NOMO-1 treated with DMSO at 0.1 percent for 48 hours (cell line): ENCODE results near the gene MGA.
A peak's percentile ranks its signal among the peaks of the same experiment; 100 is the strongest.
"Not testable (repeated sequence)": the region's sequence is repeated elsewhere in the genome, so short reads cannot be mapped to it uniquely, and the experiment has no call there.

Experiments used
- DNase-seq: peaks from one replicate; lab custom pipeline; 2025; ENCODE audit not compliant: unreplicated experiment; lab: John Stamatoyannopoulos, UW

Gene MGA

DNA sequence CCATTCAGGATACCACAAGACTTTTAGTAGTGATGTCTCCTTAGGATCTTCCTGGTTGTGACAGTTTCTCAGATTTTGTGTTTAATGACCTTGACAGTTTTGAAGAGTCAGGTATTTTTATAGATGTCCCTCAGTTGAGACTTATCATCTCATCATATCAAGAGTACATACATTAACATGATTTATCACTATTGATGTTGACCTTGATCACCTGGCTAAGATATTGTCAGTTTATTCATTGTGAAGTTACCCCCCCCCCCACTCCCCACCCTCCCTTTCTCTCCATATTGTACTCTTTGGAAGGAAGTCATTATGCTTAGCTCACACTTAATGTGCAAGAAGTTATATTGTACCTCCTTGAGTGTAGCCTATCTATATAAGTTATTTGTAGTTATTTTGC lies 42.9 kb downstream of the MGA start:
- no peak for DNase-seq

DNA sequence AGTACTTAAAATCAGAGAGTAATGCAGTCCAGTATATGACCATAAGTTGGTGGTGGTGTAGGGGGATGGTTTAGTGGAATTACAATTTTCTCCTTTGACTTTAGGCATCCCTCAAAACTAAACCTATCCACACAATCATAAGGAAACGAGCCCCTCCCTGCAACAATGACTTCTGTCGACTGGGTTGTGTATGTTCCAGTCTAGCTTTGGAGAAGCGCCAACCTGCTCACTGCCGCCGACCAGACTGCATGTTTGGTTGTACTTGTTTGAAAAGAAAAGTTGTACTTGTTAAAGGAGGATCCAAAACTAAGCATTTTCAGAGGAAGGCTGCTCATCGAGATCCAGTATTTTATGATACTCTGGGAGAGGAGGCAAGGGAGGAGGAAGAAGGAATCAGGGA lies 52.8 kb downstream of the MGA start:
- DNase-seq: no peak

DNA sequence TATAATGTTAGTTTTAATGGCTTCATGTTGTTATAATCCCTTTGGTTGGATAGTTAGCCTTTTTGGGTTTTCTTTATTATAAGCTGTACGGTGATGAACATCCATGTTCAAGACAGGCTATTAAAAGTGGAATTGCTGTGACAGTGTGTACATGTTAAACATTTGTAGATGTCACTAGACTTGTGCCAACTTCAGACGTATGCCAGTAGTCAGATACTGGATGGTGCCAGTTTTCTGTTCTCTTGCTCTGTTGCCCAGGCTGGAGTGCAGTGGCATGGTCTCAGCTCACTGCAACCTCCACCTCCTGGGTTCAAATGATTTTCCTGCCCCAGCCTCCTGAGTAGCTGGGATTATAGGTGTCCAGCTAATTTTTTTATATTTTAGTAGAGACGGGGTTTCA lies 54.1 kb downstream of the MGA start:
- DNase-seq: no peak

DNA sequence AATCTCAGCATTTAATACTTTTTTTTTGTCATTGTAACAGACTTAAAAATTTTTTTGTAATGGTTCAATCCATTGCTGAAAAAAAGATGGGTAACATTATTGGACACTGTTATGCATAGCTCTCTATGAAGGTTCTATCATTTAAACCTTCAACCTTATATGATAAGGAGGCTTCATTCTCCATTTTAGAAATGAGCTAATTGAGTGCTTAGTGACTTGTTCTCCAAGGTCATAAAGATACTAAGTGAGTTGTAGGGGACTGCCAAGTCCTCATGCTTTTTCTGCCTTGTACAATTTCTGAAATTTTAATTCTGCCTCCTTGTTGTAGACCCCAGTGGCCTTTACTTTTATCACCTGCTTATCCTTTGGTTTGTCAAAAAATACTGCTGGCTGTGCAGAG lies 56.7 kb downstream of the MGA start:
- DNase-seq: no peak

DNA sequence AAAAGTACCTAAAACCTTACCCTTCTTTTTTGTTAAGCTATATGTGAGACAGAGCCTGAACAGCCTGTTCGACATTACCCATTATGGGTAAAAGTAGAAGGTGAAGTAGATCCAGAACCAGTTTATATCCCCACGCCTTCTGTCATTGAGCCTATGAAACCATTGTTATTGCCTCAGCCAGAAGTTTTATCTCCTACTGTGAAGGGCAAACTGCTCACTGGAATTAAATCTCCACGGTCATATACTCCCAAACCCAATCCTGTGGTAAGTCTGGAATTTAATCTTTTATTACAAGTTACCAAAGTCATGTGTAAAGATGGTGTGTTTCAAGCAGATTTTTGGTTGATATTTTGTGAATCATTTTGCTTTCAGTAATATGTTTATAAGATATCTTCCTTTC lies 66.9 kb downstream of the MGA start:
- DNase-seq: no peak

DNA sequence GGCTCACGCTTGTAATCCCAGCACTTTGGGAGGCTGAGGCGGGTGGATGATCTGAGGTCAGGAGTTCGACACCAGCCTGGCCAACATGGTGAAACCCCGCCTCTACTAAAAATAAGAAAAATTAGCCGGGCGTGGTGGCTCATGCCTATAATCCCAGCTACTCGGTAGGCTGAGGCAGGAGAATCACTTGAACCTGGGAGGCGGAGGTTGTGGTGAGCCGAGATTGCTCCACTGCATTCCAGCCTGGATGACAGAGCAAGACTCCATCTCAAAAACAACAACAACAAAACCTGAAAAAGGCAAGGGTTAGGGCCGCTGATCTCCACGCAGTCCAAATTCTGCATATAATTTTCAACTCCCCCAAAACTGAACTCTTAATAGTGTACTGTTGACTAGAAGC lies 67.9 kb downstream of the MGA start:
- not testable (repeated sequence) for DNase-seq

DNA sequence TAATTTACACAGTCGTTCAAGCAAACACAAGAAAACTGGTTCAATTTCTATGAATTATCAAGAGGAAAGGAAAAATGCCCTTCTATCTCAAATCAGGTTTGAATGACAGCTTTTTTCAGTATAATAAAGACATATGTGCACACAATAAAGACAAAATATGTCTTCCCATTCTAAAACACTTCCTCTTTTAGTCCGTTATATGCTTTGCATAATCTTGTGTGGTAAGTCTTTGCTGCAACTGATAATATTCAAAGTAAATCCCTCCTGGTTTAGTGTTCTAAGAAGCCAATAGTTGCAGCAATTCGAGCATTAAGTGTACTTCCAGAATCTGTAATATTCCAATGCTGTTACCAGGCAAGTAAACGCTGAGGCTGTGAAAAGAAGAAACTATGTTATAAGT lies 70.3 kb downstream of the MGA start:
- DNase-seq: peak; percentile 71

DNA sequence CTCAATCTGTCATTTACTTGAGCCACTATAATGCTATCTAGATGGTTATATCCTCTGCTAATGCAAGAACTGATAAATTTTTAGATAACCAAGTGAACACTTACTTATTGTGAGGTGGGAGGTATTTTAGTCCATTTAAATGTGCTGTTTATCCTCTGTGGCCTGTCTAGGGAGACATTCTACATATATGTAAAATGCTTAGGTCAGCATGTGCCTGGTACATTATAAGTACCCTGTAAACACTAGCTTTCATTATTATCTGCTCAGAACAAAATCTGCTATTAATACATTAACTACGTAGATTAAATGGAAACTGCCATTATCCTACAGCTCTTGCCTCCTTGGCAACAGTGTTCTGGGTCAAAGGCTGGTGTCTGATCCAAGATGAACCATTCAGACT lies 72.3 kb downstream of the MGA start:
- no peak for DNase-seq

DNA sequence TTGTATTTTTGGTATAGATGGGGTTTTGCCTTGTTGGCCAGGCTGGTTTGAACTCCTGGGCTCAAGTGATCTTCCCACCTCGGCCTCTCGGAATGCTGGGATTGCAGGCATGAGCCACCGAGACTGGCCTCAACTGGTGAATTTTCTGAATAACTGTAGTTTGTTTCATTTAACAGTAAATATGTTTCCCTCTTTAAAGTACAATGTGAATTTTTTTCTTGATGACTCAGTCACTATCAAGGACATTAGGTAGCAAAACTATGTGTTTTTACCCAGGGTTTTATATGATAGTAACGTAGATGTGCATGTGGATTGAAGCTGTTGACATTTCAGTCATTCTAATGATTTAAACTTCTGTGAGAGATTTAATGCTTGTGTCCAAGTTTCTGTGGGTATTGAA lies 73.9 kb downstream of the MGA start:
- DNase-seq: no peak

DNA sequence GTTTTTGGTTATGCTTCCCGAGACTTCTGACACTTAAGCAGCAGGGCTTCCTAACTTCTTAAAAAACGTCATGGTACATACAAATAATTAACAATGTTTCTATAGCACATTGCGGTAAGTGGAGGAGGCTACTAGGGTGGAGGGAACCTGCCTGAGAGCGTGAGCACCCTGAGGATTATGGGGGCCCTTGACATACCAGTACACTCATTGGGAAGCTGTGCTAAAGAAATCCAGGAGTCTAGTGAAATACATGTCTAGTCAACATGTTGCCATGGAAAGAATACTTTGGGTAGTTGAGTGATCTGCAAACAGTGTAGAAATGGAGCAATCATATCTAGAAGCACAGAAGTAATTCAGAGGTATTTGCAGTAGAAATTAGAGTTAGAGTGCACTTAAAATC lies 74.8 kb downstream of the MGA start:
- DNase-seq: no peak

DNA sequence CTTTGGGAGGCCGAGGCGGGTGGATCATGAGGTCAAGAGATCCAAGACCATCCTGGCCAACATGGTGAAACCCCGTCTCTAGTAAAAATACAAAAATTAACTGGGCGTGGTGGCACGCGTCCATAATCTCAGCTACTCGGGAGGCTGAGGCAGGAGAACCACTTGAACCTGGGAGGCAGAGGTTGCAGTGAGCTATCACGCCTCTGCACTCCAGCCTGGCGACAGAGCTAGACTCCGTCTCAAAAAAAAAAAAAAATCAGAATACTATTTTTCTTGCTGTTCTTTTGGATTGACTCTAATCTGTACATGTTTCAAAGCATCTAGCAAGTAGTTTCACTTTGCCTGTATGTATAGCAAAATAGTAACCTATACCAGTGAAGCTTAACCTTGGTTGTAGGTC lies 75.3 kb downstream of the MGA start:
- DNase-seq: not testable (repeated sequence)

DNA sequence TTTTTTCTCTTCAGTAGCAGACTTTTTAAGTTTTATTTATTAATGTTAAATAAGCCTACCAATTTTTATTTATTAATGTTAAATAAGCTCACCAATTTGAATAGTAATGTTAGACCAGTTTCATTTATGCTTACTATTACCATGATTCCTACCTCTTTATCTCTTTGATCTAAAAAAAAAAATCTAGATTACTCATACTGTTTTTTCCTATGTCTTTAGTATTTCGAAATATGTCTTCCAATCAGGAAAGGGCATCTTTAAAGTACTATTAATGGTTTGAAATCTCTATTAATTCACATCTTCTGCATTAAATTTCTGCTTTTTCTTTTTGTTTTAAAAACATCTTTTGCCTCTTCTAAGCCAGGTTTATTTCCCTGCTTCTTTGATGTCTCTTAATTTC lies 86.6 kb downstream of the MGA start:
- DNase-seq: no peak

DNA sequence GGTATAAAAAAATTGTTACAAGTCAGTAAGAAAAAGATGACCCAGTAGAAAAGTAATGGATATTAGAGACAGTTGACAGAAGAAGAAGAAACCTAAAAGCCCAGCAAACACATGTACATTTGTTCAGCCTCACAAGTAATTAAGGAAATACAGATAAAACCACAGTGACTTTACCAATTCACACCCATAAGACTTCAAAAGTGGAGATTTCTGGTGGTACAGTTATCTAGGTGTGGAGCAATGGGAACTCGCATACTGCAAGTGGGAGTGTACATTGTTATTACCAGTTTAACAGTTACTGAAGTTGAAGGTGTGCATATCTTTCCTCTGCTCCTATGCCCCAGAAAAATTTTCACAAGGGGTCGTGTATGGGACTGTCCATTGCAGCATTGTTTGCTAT lies 96.0 kb downstream of the MGA start:
- DNase-seq: no peak

DNA sequence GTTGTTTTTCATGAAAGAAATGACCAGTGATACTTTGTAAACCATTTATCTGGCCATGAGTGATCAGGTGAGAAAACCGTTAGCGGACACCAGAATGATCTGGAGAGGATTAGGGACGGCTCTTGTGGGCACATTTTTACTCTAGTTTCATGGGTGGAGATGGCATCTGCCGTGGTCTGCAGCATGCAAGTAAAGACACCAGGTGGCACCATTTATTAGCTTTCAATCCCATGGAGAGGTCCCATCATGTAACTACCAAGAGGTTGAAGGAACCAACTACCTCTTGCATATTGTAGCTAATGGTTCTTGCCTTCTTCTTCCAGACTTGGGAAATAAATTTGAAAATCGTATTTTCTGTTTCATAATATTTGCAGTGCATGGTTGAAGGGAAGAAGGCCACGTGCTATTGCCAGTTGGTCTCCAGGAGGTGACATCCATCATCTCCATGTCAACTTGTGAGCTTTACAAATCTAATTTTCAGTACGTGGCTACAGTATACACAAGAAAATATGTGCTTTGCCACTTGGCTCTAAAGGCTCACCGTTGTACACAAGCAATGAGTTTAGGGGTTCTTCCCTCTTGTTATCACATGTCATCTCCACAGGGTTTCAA lies 112.6 kb downstream of the MGA start:
- DNase-seq: peak; percentile 65

DNA sequence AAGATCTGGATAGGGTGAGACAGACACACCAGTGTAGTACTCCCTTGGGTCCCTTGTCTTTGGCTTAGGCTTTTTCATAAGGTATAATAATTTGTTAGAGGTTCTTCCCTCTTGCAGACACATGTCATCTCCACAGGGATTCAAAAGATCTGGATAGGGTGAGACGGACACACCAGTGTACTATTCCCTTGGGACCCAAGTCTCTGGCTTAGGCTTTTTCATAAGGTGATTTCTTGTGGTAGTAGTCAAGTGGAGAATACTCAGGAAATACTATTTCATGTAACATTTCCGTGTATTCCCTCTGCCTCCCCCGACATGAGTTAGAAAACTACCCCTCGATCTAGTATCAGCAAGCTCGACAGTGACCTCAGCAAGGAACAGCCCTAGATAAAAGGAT lies 113.1 kb downstream of the MGA start:
- no peak for DNase-seq

DNA sequence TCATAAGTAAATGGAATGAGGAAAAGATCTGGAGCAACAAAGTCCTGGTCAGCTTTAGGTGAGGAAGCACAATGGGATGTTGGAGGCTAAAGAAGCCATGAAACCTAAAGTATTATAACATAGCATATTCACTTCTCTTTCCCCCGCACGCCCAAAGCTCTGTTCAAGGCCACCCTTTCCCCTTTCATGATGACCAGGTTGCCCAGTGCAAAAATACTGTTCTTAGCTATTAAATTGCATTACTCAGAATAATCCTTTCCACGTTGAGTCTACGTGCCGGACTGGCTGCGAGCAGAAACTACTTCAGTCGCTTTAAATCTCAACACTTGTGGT lies 113.5 kb downstream of the MGA start:
- DNase-seq: no peak

DNA sequence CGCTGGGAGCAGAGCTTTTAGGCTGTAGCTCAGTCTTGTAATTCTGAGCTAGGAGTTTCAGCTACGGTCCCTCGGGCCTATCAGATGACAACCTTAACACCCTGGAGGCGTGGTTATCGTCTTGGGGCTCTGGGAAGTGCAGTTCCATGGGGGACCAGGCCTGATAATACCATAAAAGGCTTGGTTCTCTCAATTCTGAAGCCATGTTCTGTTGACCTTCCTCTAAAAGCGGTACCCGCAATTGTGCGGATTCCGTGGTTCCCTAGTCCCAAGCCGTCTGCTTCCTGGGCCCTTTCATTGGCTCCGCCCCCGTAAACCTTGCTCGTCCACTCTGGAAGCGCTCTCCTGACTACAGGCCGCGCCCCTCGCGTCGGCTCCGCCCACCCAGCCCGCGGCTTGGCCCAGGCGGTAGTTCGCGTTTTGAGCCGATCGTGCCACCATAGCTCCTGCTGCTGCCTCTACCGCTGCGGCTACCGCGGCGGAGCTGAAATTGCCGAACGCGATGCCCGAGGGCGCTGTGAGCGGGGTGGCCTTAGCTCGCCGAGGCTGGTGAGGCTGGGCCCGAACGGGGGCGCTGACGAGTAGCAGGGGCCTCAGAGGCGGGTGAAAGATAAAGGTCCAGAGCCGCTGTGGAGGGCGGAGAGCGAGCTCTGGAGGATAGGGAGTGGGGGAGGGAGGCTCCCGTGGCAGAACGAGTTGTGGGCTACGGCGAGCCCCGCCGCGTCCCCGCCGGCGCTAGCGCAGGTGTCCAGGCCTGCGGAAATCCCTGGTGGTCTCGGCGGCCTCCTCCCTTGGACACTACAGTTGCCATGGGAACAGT lies 114.1 kb downstream of the MGA start, which contains the start of gene MAPKBP1:
TSS of gene MAPKBP1 (plus strand) at position 423 of the 820 bp plus-strand sequence. CDS start 792 bp downstream, outside the sequence.
- peak; percentile 99 for DNase-seq

DNA sequence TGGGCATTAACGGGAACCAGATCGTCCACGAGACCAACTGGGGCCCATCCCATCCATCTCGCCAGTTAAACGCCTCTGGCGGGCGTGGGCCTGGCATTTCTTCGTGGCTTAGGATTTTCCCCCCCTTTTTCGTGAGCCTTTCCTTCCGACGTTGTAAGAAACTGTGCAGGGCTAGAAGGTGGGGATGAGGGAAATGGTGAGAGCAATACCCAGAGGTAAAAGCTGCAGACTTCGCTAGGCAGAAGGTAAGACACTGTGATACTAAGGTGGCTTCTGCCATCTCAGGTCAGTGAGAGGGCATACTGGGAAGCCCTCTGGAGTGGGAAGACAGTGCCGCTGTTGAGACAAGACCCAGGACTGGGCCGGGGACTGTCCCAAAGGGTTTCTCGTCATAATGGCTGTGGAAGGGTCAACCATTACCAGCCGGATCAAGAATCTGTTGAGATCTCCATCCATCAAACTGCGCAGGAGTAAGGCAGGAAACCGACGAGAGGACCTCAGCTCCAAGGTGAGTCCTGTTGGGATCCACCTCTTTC lies 114.7 kb downstream of the MGA start:
- peak; percentile 49 for DNase-seq

DNA sequence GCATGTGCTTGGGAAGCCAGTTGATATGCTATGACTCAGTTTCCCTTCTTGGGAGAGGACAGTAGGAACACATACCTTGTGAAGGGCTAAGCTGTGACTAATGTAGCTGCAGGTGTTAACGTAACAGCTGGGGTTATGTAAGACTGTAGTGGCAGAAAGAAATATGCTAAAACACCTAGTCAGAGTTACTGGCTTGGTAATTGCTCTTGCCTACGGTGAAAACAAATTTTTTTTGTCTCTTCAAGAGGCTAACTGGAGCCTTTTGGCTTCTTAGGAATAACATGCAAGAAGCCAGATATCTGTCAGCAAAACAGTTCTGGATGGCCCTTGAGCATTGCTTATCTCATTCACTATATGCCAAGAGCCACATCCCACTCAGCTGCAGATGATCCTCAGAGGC lies 115.4 kb downstream of the MGA start:
- no peak for DNase-seq

DNA sequence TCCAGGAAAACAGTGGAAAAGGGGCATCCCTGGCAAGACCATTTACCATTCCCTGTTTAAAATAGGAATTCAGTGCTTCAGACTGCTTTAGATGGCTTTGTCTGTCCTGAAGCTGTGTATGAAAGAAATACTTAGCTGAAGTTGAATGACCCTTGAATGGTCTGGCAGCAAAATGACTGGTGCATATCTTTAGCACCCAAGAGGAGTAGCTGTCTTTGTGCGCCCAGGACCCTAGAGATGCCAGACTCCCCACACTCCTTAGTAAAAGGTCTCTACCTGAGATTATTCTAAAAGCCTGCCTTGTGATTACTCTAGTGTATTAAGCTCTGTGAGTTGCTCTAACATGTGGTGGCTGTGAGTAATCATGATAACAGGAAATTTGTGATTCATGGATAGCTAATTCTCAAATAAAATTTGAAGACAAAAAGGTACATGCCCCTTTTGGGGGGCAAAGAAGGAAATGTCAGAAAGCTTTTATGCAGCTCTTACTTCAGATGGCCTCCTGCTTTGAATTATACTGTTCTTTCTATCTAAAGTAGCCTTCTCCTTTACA lies 117.3 kb downstream of the MGA start:
- DNase-seq: no peak

DNA sequence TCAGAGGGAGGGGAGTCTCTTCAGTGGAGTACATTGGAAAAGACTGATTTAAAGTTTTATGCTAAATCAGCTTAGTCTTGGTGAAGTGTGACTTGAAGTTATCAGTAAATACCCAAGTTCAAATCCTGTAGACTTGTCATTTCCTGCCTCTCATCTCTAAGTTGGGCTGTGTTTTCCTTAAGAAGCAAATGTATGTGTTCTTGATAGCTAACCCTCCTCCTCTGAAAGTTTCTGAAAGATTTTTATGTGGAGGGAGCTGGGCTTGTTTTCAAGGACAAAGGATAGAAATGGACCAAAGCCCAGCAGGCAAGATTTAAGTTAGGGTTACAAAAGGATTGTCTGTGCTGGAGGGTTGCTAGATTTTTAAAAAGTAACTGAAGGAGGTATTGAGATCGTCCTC lies 118.3 kb downstream of the MGA start:
- DNase-seq: no peak

DNA sequence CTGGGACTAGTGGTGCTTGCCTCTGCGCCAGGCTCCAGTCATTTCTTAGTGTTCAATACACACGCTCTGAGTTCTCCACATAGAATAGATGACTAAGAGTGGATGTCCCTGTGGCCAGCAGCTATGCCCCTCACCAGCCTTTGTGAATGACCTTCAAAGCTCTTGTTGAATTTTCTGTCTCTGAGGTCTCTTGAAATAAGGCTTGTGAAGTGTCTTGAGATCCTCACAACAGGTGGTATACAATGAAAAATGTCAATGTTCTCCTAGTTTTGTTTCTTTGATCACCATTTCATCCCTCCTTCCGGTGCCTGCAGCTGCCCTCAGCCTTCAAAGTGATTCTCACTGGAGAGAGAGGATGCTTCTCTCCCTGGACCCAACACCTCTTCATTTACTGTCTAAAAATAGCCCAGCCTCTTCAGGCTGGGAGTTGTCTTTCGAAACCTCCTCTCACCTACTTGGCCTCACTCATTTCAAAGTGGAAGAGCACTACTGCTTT lies 119.5 kb downstream of the MGA start:
- no peak for DNase-seq
